A172 (cell line): ENCODE results near the gene ASMT. TPM values are rescaled to one million over a fixed set of nuclear protein-coding genes. Genes with fewer than 3 reads are reported as not detected.
A peak's percentile ranks its signal among the peaks of the same experiment; 100 is the strongest.
"Not testable (repeated sequence)": the region's sequence is repeated elsewhere in the genome, so short reads cannot be mapped to it uniquely, and the experiment has no call there.

Experiments
- DNase-seq: peaks from one replicate; pipeline ENCODE4 v3.0.0-alpha.2; 2015; ENCODE audit warnings: low spot score
- total RNA-seq: library from RNA; depleted of rRNA; stranded (reverse); fragments of >200 nt; shearing (Covaris generic); gene quantifications from 2 replicates; pipeline ENCODE4 v1.2.3, GENCODE V29; 2014; rRNA removed

Gene ASMT, protein sequence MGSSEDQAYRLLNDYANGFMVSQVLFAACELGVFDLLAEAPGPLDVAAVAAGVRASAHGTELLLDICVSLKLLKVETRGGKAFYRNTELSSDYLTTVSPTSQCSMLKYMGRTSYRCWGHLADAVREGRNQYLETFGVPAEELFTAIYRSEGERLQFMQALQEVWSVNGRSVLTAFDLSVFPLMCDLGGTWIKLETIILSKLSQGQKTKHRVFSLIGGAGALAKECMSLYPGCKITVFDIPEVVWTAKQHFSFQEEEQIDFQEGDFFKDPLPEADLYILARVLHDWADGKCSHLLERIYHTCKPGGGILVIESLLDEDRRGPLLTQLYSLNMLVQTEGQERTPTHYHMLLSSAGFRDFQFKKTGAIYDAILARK
- not detected in 2 replicates for total RNA-seq

- no peak for DNase-seq
Measured at GRCh38 chrX:1614927-1615326, at the start of gene ASMT. Gene ASMT, plus strand, starts transcription at chrX:1615059. Its CDS starts 141 bp downstream, at chrX:1615200.

- not testable (repeated sequence) for DNase-seq
Measured at GRCh38 chrX:1574181-1574580, 40.7 kb upstream of the ASMT start.

- no peak for DNase-seq
Measured at GRCh38 chrX:1576201-1576992, 38.5 kb upstream of the ASMT start.

DNA sequence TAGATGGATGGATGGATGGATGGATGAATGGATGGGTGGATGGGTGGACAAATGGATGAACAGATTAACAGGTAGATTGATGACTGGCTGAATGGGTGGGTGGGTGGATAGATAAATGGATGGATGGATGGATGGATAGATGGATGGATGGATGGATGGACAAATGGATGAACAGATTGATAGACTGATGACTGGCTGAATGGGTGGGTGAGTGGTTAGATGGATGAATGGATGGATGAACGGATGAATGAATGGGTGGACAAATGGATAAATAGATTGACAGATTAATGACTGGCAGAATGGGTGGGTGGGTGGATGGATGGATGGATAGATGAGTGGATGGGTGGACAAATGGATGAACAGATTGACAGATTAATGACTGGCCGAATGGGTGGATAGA is 37.0 kb upstream of the ASMT start:
- no peak for DNase-seq

GRCh38 chrX:1578511-1579173 is 36.2 kb upstream of the ASMT start:
- DNase-seq, result no peak

- DNase-seq, result peak; percentile 70
Measured at GRCh38 chrX:1581132-1581531, 33.7 kb upstream of the ASMT start.

DNA sequence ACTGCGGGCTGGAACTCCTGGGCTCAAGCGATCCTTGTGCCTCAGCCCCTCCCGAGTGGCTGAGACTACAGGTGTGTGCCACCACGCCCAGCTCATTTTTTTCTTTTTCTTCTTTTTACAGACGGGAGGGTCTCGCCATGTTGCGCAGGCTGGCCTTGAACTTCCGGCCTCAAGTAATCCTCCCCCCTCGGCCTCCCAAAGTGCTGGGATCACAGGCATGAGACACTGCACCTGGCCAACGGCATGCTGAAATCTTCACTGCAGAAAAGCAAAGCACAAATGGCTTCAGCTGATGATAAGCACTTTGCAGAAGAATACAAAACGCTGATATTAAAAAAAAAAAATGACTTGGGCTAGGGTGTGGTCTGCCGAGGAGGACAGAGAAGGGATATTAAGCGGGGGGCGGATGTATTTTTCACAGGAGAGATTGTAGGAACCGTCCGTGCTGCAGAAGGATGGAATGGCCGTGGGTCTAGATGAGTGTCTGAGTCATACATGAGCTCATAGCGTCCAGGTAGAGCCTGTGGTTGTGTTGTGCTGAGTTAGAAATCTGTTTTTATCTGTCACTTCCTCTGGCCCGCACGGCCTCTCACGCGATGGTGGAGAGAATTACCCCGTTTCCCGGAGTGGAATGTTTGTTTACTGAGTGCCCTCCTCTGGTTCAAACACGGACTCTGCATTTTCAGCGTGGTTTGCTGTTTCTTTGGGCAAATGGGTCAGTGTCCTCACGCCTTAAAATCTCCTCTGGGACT is 32.0 kb upstream of the ASMT start:
- DNase-seq, result peak; percentile 77

DNA sequence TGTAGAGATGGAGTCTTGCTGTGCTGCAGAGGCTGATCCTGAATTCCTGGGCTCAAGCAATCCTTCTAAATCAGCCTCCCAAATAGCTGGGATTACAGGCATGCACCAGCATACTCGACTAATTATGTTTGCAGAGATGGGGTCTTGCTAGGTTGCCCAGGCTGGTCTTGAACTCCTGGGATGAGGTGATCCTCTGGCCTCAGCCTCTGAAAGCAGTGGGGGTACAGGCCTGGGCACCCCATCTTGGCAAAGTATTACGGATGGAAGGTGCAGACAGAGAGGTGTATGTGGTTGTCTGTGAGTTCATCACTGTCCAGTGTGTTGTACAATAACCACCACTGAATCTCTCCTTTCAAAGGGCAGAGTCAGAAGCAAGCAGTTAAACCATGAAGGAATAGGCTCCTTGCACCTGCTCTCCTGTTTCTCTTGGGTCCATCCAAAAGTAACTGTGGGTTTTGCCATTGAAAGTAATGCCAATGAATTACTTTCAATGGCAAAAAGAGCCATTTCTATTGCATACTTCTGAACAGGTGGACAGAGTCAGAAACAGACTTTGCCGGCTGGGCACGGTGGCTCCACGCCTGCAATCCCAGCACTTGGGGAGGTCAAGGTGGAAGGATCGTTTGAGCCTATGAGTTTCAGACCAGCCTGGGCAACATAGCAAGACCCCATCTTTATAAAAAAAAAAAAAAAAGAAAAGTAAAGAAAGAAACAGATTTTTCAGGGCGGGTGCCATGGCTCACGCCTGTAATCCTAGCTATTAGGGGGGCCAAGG is 30.4 kb upstream of the ASMT start:
- DNase-seq, result no peak

- DNase-seq, result no peak
Measured at GRCh38 chrX:1587161-1587560, 27.7 kb upstream of the ASMT start.

- no peak for DNase-seq
Measured at GRCh38 chrX:1589356-1590130, 25.3 kb upstream of the ASMT start.

DNA sequence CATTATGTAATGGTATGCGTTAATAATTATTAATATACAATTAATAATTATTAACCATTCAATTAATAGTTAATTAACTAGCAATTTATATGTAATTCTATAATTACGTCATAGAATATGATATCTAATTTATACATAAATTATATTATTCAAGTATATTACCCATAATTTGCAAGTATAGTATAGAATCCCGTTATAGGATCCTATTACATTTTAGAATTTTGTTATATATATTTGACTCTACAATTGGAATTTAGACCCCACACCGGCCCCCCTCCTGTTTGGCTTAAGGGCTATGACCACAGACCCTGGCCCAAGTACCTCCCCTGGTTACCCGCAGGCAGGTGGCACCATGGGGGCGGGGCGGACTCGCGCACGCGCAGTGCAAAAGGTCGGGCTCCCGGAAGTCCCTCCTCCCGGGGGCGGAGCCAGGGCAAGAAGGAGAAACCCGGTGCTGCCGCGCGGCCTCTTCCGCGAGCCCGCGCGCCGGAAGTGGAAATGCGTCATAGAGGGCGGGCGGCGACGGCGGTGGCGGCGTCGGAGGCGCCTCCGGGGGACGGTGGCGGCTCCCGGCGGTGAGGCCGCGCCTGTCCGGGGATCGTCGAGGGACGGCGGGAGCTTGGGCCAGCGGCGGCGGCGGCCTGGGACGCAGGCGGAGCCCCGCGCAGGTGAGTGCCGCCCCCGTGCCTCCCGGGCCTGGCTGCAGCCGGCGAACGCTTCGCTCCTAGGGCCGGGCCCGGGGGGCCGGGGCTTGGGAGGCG is 23.6 kb upstream of the ASMT start, which contains the start of gene AKAP17A:
Gene AKAP17A (plus strand): TSS at position 503 of the 761 bp plus-strand sequence. CDS start 1,859 bp downstream, outside the sequence.
- DNase-seq, result peak; percentile 92

DNA sequence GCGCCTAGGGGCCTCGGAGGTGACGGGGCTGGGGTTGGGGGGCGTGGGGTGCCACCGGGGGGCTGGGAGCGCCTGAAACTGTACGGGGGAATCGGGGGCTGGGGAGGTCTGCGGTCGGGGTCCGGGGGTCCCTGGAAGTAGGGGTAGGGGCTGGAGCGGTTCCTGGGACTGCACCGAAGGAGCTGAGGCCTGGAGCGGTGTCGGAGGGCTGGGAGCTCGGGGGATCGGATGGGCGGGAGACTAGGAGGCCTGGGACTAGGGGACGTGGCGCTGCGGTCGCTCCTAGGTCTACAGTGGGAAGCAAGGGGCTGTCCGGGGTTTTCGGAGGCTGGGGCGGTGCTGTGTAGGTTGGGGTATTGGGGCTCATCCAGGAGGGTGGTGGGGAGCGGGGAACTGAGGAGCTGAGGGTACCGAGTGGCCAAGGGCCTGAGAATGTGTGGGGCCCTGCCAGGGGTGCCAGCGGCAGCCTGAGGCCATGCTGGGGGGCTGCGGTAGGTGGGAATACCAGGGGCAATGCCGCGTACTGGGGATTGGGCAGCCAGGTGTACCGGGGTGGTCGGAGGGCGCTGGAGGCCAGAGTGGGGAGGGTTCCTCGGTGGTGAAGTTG is 22.9 kb upstream of the ASMT start:
- DNase-seq, result no peak

GRCh38 chrX:1592470-1593142 is 22.3 kb upstream of the ASMT start:
- no peak for DNase-seq

GRCh38 chrX:1593286-1594271 is 21.3 kb upstream of the ASMT start:
- DNase-seq, result no peak

DNA sequence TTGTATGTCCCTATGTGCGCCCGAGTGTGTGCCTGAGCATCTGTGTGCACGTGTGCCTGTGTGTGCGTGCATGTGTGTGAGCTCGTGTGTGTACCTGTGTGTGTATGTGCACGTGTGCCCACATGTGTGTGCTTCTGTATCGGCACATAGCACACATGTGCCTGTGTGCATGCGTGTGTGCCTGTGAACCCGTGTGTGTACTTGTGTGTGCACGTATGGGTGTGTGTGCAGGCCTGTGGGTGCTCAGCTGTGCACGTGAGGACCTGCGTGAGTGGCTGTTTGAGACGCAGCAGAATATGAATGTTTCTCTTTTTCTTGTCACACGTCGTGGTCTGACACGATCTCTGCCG is 19.2 kb upstream of the ASMT start:
- DNase-seq, result no peak

- peak; percentile 74 for DNase-seq
Measured at GRCh38 chrX:1596676-1597344, 18.0 kb upstream of the ASMT start.
